H9 (cell line): Measurements from ENCODE around the gene EPHX1. TPM values are rescaled to one million over a fixed set of nuclear protein-coding genes. Genes with fewer than 3 reads are reported as not detected.

ENCODE experiments used
- DNase-seq: peaks from one replicate; pipeline ENCODE4 v3.0.0-alpha.2; 2017
- H2AFZ ChIP-seq: one replicate; pipeline ENCODE4 v1.6.1; 2013; ENCODE audit warnings: mild to moderate bottlenecking, low read length, control low read depth, moderate library complexity
- H2AK5ac ChIP-seq: 2 replicates; pipeline ENCODE4 v1.6.1; 2013; ENCODE audit warnings: low read length, control low read depth, mixed read lengths; ENCODE audit not compliant: insufficient read length
- H2BK120ac ChIP-seq: one replicate; pipeline ENCODE4 v1.6.1; 2013; ENCODE audit warnings: low read depth, mild to moderate bottlenecking, low read length, control low read depth, inconsistent platforms; ENCODE audit not compliant: poor library complexity, severe bottlenecking
- H2BK12ac ChIP-seq: 2 replicates; pipeline ENCODE4 v1.6.1; 2013; ENCODE audit warnings: low read length, control low read depth, mixed read lengths, low read depth; ENCODE audit not compliant: insufficient read length
- H2BK15ac ChIP-seq: 2 replicates; pipeline ENCODE4 v1.6.1; 2013; ENCODE audit warnings: low read depth, low read length, control low read depth
- H2BK20ac ChIP-seq: one replicate; pipeline ENCODE4 v1.6.1; 2013; ENCODE audit warnings: low read depth, mild to moderate bottlenecking, low read length, control low read depth, inconsistent platforms; ENCODE audit not compliant: poor library complexity, severe bottlenecking
- H2BK5ac ChIP-seq: 2 replicates; pipeline ENCODE4 v1.6.1; 2013; ENCODE audit warnings: low read length, control low read depth, mixed read lengths; ENCODE audit not compliant: insufficient read length
- H3K14ac ChIP-seq: 2 replicates; pipeline ENCODE4 v1.6.1; 2013; ENCODE audit warnings: low read length, control low read depth; ENCODE audit not compliant: insufficient read depth
- H3K18ac ChIP-seq: 2 replicates; pipeline ENCODE4 v1.6.1; 2013; ENCODE audit warnings: low read depth, mild to moderate bottlenecking, mixed read lengths, low read length, control low read depth; ENCODE audit not compliant: insufficient read length
- H3K23ac ChIP-seq: 2 replicates; pipeline ENCODE4 v1.6.1; 2013; ENCODE audit warnings: low read length, control low read depth, mixed read lengths, low read depth; ENCODE audit not compliant: insufficient read length
- H3K23me2 ChIP-seq: 2 replicates; pipeline ENCODE4 v1.6.1; 2013; ENCODE audit warnings: low read depth, mild to moderate bottlenecking, mixed read lengths, low read length, control low read depth; ENCODE audit not compliant: insufficient read length, poor library complexity, severe bottlenecking
- H3K27ac ChIP-seq: 2 replicates; pipeline ENCODE4 v1.5.1; 2013; ENCODE audit warnings: low read length, control low read depth, mixed read lengths, low read depth; ENCODE audit not compliant: insufficient read length
- H3K27me3 ChIP-seq: 2 replicates; pipeline ENCODE4 v1.6.1; 2013; ENCODE audit warnings: low read length, control low read depth, inconsistent platforms; ENCODE audit not compliant: insufficient read depth
- H3K4ac ChIP-seq: 2 replicates; pipeline ENCODE4 v1.6.1; 2013; ENCODE audit warnings: low read depth, mild to moderate bottlenecking, control low read depth, inconsistent platforms, low read length, moderate library complexity
- H3K4me1 ChIP-seq: 2 replicates; pipeline ENCODE4 v1.6.1; 2013; ENCODE audit warnings: low read length, control low read depth, inconsistent platforms; ENCODE audit not compliant: insufficient read depth
- H3K4me2 ChIP-seq: 2 replicates; pipeline ENCODE4 v1.6.1; 2013; ENCODE audit warnings: low read length, control low read depth, mixed read lengths; ENCODE audit not compliant: insufficient read length, insufficient read depth
- H3K56ac ChIP-seq: 2 replicates; pipeline ENCODE4 v1.6.1; 2013; ENCODE audit warnings: low read depth, mild to moderate bottlenecking, mixed read lengths, low read length, control low read depth; ENCODE audit not compliant: insufficient read length
- H3K79me1 ChIP-seq: 2 replicates; pipeline ENCODE4 v1.6.1; 2013; ENCODE audit warnings: low read depth, mild to moderate bottlenecking, moderate library complexity, low read length, control low read depth, inconsistent platforms; ENCODE audit not compliant: insufficient read depth, poor library complexity, severe bottlenecking
- H3K79me2 ChIP-seq: 2 replicates; pipeline ENCODE4 v1.6.1; 2013; ENCODE audit warnings: low read length, control low read depth, inconsistent platforms; ENCODE audit not compliant: insufficient read depth
- H3K9ac ChIP-seq: 2 replicates; pipeline ENCODE4 v1.6.1; 2013; ENCODE audit warnings: low read length, control low read depth, mixed read lengths; ENCODE audit not compliant: insufficient read length; ENCODE audit errors: extremely low read depth
- H3K9me3 ChIP-seq: one replicate; pipeline ENCODE4 v1.6.1; 2013; ENCODE audit warnings: low read depth, low read length, inconsistent platforms; ENCODE audit not compliant: control insufficient read depth
- H3T11ph ChIP-seq: one replicate; pipeline ENCODE4 v1.6.1; 2013; ENCODE audit warnings: mild to moderate bottlenecking, low read length, control low read depth, inconsistent platforms
- H4K20me1 ChIP-seq: one replicate; pipeline ENCODE4 v1.6.1; 2013; ENCODE audit not compliant: control insufficient read depth, insufficient read length, insufficient read depth
- H4K5ac ChIP-seq: 2 replicates; pipeline ENCODE4 v1.6.1; 2013; ENCODE audit warnings: low read depth, mild to moderate bottlenecking, mixed read lengths, low read length, control low read depth; ENCODE audit not compliant: insufficient read length
- H4K8ac ChIP-seq: replicated peaks from 2 replicates; pipeline ENCODE4 v1.6.1; 2013; ENCODE audit warnings: low read length, control low read depth, mixed read lengths, low read depth; ENCODE audit not compliant: insufficient read length
- H4K91ac ChIP-seq: 2 replicates; pipeline ENCODE4 v1.6.1; 2013; ENCODE audit warnings: low read depth, mild to moderate bottlenecking, moderate library complexity, mixed read lengths, low read length, control low read depth; ENCODE audit not compliant: insufficient read length
- H3K27ac Mint-ChIP-seq, 3 experiments: 2 replicates in 2 of 3; 3 replicates in 1 of 3; pipeline ENCODE4 v1.8.0; 2020 to 2021; ENCODE audit warnings: mixed read lengths in 3 of 3, mild to moderate bottlenecking in 1 of 3, moderate library complexity in 1 of 3
- H3K27me3 Mint-ChIP-seq: 2 replicates; pipeline ENCODE4 v1.8.0; 2021; ENCODE audit warnings: low read depth, mild to moderate bottlenecking, moderate library complexity, mixed read lengths
- H3K36me3 Mint-ChIP-seq, 3 experiments: 2 replicates in 2 of 3; 3 replicates in 1 of 3; pipeline ENCODE4 v1.8.0; 2020 to 2021; ENCODE audit warnings: low read depth in 3 of 3, mixed read lengths in 3 of 3; ENCODE audit not compliant: insufficient read depth in 1 of 3
- H3K4me1 Mint-ChIP-seq, 2 experiments: 2 replicates each; pipeline ENCODE4 v1.8.0; 2020; ENCODE audit warnings: mixed read lengths in 2 of 2
- H3K4me3 Mint-ChIP-seq, 2 experiments: 2 replicates in 1 of 2; 3 replicates in 1 of 2; pipeline ENCODE4 v1.8.0; 2020 to 2021; ENCODE audit warnings: mild to moderate bottlenecking in 2 of 2, mixed read lengths in 2 of 2, moderate library complexity in 1 of 2
- H3K9me3 Mint-ChIP-seq, 2 experiments: 2 replicates in 1 of 2; 3 replicates in 1 of 2; pipeline ENCODE4 v1.8.0; 2020; ENCODE audit warnings: mild to moderate bottlenecking in 2 of 2, mixed read lengths in 2 of 2, moderate library complexity in 1 of 2
- WGBS: extraction: QIAGEN DNeasy Blood & Tissue Kit; methylation state at CpG from one replicate; pipeline ENCODE4 v1.1.7; 2013; ENCODE audit warnings: missing lambda C conversion rate, low lambda C conversion rate, mixed read lengths; ENCODE audit not compliant: insufficient read length; ENCODE audit errors: extremely low coverage; 5-methylcytosine and 5-hydroxymethylcytosine counted together
- total RNA-seq: library from RNA; stranded (reverse); gene quantifications from 2 replicates; pipeline ENCODE4 v1.2.1, GENCODE V29; 2021
- TF ChIP-seq, protein P1 (sequence below): fragments of 200-600 bp; sonication (generic); conservative IDR thresholded peaks from 3 replicates; pipeline ENCODE4 v1.8.0; 2021; ENCODE audit warnings: antibody characterized with exemption, mild to moderate bottlenecking

EPHX1 gene
- total RNA-seq, 1 experiment from 2014 or later: 40.6 TPM

- H3K18ac ChIP-seq: no peak overlapping the region
- H2AFZ ChIP-seq: no peak overlapping the region
- H3K9ac ChIP-seq: no peak overlapping the region
- no peak overlapping the region for H3T11ph ChIP-seq
- Mint-ChIP-seq H3K27ac (no peak overlapping the region; a peak in 1 of 7 replicates), H3K4me1 (peaks cover 40 to 49% of the 10 kb centered on the region in 2 experiments), H3K9me3 (no peaks in the 10 kb centered on the region), H3K4me3 (no peak overlapping the region), H3K36me3 (peaks cover 0 to 4% (median 0%) of the 10 kb centered on the region in 3 experiments; a peak in 2 of 7 replicates), H3K27me3 (no peaks in the 10 kb centered on the region)
- H2BK15ac ChIP-seq: no peak overlapping the region
- no peaks in the 10 kb centered on the region for H3K9me3 ChIP-seq
- no CpG with 5 or more reads among the region's 12 CpGs for WGBS
- no peak overlapping the region for H4K91ac ChIP-seq
- no peak overlapping the region for H2AK5ac ChIP-seq
- no peak overlapping the region for H3K23ac ChIP-seq
- H3K27me3 ChIP-seq: no peaks in the 10 kb centered on the region
- no peak for DNase-seq
- H4K5ac ChIP-seq: no peak overlapping the region
- H3K14ac ChIP-seq: no peak overlapping the region
- no peaks in the 10 kb centered on the region for H4K20me1 ChIP-seq
- H3K4me1 ChIP-seq: peaks cover 5% of the 10 kb centered on the region
- no peaks in the 10 kb centered on the region for H3K79me2 ChIP-seq
- H3K79me1 ChIP-seq: no peaks in the 10 kb centered on the region
- no peak overlapping the region for H2BK20ac ChIP-seq
- no peak overlapping the region for H4K8ac ChIP-seq
- H3K4ac ChIP-seq: no peak overlapping the region
- no peak overlapping the region for H2BK12ac ChIP-seq
- H3K4me2 ChIP-seq: no peak overlapping the region
- no peak overlapping the region for H2BK120ac ChIP-seq
- no peak overlapping the region for H3K27ac ChIP-seq
- H3K56ac ChIP-seq: no peak overlapping the region
- H3K23me2 ChIP-seq: no peaks in the 10 kb centered on the region
- H2BK5ac ChIP-seq: no peak overlapping the region
- TF ChIP-seq, protein P1, sequence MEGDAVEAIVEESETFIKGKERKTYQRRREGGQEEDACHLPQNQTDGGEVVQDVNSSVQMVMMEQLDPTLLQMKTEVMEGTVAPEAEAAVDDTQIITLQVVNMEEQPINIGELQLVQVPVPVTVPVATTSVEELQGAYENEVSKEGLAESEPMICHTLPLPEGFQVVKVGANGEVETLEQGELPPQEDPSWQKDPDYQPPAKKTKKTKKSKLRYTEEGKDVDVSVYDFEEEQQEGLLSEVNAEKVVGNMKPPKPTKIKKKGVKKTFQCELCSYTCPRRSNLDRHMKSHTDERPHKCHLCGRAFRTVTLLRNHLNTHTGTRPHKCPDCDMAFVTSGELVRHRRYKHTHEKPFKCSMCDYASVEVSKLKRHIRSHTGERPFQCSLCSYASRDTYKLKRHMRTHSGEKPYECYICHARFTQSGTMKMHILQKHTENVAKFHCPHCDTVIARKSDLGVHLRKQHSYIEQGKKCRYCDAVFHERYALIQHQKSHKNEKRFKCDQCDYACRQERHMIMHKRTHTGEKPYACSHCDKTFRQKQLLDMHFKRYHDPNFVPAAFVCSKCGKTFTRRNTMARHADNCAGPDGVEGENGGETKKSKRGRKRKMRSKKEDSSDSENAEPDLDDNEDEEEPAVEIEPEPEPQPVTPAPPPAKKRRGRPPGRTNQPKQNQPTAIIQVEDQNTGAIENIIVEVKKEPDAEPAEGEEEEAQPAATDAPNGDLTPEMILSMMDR: no peak
These were observed 12.9 kb downstream of the EPHX1 start for GRCh38 chr1:225822655-225823403.
